T-helper 2 cell treated with Interferon-gamma antibody and Interleukin-4, amounts not matched to agents 100 ng/mL and 5 ng/mL, for 36 hours (primary cell): ENCODE measurements around the gene SLC4A2. TPM values are rescaled to one million over a fixed set of nuclear protein-coding genes. Genes with fewer than 3 reads are reported as not detected.
"Not testable (repeated sequence)": the region's sequence is repeated elsewhere in the genome, so short reads cannot be mapped to it uniquely, and the experiment has no call there.

Experiments used
- intact Hi-C: fragments of 100-400 bp; cut with micrococcal nuclease; formaldehyde crosslinking; loops from one replicate; pipeline ENCODE4 v1.15.1; 2023
- total RNA-seq: library from RNA; stranded (reverse); gene quantifications from 2 replicates; pipeline ENCODE4 v1.2.3, GENCODE V29; 2022

The SLC4A2 gene
- total RNA-seq, 1 donor from 2014 or later = 119 TPM

- intact Hi-C loops = no loop called here
Measured at GRCh38 chr7:151020231-151020630, 39.2 kb upstream of the SLC4A2 start.

GRCh38 chr7:151023232-151023631 is 36.2 kb upstream of the SLC4A2 start:
- intact Hi-C loops = no loop called here

- intact Hi-C loops = no loop called here
Measured at GRCh38 chr7:151024435-151025056, 34.8 kb upstream of the SLC4A2 start, which contains the start of gene ATG9B. Gene ATG9B (minus strand): TSS chr7:151024494. CDS start chr7:151024423, 71 bp downstream.

- intact Hi-C loops = no loop called here
Measured at GRCh38 chr7:151025924-151026671, 33.3 kb upstream of the SLC4A2 start.

- intact Hi-C loops = not testable (repeated sequence)
Measured at GRCh38 chr7:151026771-151027727, 32.3 kb upstream of the SLC4A2 start.

GRCh38 chr7:151027728-151028130 is 31.7 kb upstream of the SLC4A2 start:
- intact Hi-C loops = loop anchor here (1.0 kb wide), 4 partner anchors 14 to 84 kb away; partner anchors contain the start of gene TMUB1

- intact Hi-C loops = loop anchor here (1.0 kb wide), 4 partner anchors 15 to 83 kb away; partner anchors contain the start of gene TMUB1
Measured at GRCh38 chr7:151028131-151028947, 31.1 kb upstream of the SLC4A2 start, which contains the start of gene ABCB8. Gene ABCB8 (plus strand): TSS chr7:151028450. CDS start chr7:151028516, 66 bp downstream.

GRCh38 chr7:151028948-151029501 is 30.4 kb upstream of the SLC4A2 start:
- intact Hi-C loops = loop anchor here (1.0 kb wide), 4 partner anchors 16 to 82 kb away; partner anchors contain the start of gene TMUB1

- intact Hi-C loops = no loop called here
Measured at GRCh38 chr7:151031011-151031410, 28.4 kb upstream of the SLC4A2 start.

- intact Hi-C loops = no loop called here
Measured at GRCh38 chr7:151032936-151033863, 26.2 kb upstream of the SLC4A2 start.

- intact Hi-C loops = no loop called here
Measured at GRCh38 chr7:151033864-151034249, 25.5 kb upstream of the SLC4A2 start.

GRCh38 chr7:151034312-151035025 is 24.9 kb upstream of the SLC4A2 start:
- intact Hi-C loops = no loop called here

- intact Hi-C loops = no loop called here
Measured at GRCh38 chr7:151035026-151035717, 24.2 kb upstream of the SLC4A2 start.

- intact Hi-C loops = no loop called here
Measured at GRCh38 chr7:151035902-151036301, 23.5 kb upstream of the SLC4A2 start.

GRCh38 chr7:151038951-151039849 is 20.2 kb upstream of the SLC4A2 start:
- intact Hi-C loops = no loop called here

- intact Hi-C loops = no loop called here
Measured at GRCh38 chr7:151039850-151040548, 19.4 kb upstream of the SLC4A2 start.
